Suprapubic skin (tissue), 4 donors: ENCODE results near the gene CNOT2.

Experiments used
- EP300 ChIP-seq: sonication (generic); formaldehyde crosslinking; IDR thresholded peaks from one replicate; pipeline ENCODE4 v1.6.1; 2017; ENCODE audit warnings: antibody characterized with exemption
- POLR2AphosphoS5 ChIP-seq, 3 donors: sonication (generic); formaldehyde crosslinking; IDR thresholded peaks; one replicate each; pipeline ENCODE4 v1.6.1; 2017; ENCODE audit warnings: antibody characterized with exemption in 3 of 3
- TF ChIP-seq, protein P1 (sequence below), 2 donors: fragments of 200-600 bp in 1 of 2; fragments of 450-650 bp in 1 of 2; sonication (generic) in 1 of 2; IDR thresholded peaks; one replicate each; pipeline ENCODE4 v1.5.1; 2016 to 2019; ENCODE audit warnings: antibody characterized with exemption in 2 of 2, mild to moderate bottlenecking in 1 of 2, moderate library complexity in 1 of 2

- TF ChIP-seq, protein P1, sequence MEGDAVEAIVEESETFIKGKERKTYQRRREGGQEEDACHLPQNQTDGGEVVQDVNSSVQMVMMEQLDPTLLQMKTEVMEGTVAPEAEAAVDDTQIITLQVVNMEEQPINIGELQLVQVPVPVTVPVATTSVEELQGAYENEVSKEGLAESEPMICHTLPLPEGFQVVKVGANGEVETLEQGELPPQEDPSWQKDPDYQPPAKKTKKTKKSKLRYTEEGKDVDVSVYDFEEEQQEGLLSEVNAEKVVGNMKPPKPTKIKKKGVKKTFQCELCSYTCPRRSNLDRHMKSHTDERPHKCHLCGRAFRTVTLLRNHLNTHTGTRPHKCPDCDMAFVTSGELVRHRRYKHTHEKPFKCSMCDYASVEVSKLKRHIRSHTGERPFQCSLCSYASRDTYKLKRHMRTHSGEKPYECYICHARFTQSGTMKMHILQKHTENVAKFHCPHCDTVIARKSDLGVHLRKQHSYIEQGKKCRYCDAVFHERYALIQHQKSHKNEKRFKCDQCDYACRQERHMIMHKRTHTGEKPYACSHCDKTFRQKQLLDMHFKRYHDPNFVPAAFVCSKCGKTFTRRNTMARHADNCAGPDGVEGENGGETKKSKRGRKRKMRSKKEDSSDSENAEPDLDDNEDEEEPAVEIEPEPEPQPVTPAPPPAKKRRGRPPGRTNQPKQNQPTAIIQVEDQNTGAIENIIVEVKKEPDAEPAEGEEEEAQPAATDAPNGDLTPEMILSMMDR (IDR thresholded peaks at IDR 0.05), result no peak
- TF ChIP-seq EP300 (no peak), POLR2AphosphoS5 (IDR thresholded peaks at IDR 0.05) (no peak)
Observed at GRCh38 chr12:70267550-70267949, 24.3 kb downstream of the CNOT2 start.
